ENCODE measurements around the gene TRAPPC8.
"Not testable (repeated sequence)": the region's sequence is repeated elsewhere in the genome, so short reads cannot be mapped to it uniquely, and the experiment has no call there.

The TRAPPC8 gene

GRCh38 chr18:31863103-31863502, 79.8 kb downstream of the TRAPPC8 start:
- no peak for DNase-seq (ENCODE audit: low spot score)

DNA sequence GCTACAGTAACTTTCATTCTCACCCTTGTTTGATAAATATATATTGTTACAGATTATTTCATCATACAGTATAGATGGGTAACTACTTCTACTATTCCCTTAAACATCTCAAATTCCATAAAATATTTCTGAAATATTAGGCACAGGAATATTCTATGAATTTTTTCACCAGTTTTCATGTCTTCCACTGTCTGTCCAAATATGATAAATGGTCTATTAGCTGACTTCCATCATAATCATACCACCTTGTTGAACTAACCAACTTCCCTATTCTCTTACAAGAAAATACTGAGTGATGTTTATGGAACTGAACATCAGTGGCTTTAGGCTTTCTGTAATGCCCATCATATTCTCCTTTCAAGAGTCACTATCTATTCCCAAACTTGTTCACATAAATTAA, 82.4 kb downstream of the TRAPPC8 start:
- no peak for DNase-seq (ENCODE audit: low spot score)

DNA sequence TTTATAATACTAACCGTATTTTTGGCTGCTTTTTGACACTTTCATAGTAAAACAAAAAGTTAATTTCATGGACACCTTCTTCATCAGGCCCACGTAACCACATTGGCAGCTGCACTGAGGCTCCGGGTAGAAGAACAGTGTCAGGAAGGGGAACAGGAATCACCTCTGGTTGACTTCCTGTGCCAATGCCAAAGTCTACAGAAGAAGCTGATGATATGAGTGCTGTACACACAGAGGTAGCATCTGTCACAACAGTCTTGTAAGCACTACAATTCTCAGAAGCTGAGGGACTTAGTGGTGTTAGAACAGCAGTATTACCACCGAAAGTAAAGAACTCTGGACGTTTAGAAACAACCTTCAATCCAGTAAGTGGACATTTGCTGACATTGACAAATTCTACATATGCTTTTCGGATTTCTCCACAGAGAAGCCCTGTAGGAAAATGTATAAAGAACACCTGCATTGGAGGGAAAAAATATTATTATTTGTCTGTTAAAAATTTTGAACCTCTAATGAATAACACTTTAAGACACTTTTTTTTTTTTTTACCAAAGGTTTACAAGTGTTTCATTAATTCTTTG, 85.3 kb downstream of the TRAPPC8 start:
- DNase-seq (ENCODE audit: low spot score), result no peak

DNA sequence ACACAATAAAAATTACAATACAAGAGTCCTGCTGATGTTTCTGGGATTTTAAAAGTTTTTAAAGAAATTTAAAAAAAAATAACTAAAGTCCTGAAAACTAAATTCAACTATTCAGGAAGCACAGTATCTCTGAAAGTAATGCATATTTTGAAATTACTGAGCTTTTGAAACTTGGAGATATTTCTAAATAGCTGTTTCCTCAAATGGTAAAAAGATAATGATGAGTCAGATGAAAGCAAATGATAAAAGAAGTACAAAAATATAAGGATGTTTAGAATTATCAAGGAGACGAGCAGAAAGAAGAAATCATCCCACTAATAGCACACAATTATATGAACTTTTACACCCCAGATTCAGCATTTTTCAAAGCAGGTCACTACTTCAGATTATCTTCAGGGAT, 92.1 kb downstream of the TRAPPC8 start:
- no peak for DNase-seq (ENCODE audit: low spot score)

DNA sequence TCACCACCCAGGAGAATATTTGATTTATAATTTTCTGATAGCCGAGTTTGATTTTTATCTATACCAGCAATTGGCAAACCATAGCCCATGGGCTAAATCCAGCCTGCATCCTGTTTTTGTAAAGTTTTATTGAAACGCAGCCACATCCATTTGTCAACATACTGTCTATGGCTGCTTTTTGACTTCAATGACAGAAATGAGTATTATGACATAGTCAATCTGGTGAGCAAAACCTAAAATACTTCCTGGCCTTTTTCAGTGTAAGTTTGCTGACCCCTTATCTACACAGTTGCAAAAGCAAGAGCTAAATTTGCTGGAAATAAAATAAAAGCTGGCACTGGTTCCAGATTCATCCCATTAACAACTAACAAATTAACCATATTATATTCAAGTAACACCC, 102.4 kb downstream of the TRAPPC8 start:
- DNase-seq (ENCODE audit: low spot score), result no peak

DNA sequence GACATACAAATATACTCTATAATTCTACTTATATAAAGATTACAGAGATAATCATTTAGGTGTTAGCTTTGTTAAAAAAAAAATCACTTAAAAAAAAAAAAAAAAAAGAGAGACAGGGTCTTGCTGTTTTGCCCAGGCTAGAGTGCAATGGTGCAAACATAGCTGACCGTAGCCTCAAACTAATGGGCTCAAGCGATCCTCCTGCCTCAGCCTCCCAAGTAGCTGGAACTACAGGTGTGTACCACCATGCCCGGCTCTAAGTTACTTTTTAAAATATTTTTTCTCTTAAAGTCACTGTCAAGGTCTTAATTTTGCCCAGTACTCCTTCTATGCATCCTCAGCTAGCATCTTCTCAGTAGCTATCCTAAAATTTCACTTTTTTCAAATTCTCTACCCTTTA, 105.0 kb downstream of the TRAPPC8 start:
- DNase-seq (ENCODE audit: low spot score), result no peak

DNA sequence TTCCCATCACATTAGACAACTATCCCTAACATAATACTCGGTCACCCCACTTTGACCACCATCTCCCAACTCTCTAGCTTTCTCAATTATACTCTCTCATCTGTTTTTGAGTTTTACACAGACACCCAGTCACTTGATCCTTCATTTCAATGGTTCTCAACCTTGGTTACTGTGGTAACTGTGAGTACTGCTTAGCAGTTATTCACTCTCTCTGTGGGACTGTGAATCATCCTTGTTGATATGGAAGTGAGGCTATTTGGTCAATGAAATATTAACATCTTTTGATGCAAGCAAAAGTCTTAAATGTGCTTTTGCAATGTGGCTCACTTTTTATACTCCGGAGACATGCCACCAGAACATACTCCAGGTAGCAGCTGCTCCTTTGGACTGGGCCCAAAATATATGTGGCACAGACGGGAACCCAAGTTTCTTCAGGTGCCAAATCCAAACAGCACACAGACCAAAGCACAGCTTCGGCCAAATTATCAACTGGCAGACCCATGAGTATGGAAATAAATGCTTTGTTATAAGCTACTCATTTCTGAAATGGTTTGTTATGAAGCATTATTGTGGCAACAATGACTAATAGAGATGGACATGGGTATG, 107.3 kb downstream of the TRAPPC8 start:
- peak; percentile 10 for DNase-seq (ENCODE audit: low spot score)

DNA sequence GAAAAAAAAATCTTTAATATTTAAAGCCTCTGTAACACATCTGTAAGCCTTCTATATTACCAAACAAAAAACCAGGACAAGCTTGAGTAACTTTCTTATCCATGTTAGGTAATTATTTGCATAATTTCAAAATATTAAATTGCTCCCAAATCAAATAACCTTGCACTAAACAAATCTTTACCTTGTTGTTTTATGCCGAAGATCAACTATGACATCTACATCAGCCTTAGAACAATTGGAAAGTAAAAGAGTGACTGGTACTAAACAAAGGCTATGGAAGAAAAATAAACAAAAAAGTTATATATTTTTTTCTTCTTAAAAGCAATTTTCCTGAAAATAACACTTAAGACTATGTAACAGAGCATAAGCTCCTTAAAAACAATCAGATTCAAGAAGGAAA, 111.0 kb downstream of the TRAPPC8 start:
- no peak for DNase-seq (ENCODE audit: low spot score)

GRCh38 chr18:31830686-31831085, 112.2 kb downstream of the TRAPPC8 start:
- DNase-seq (ENCODE audit: low spot score), result no peak

- no peak for DNase-seq (ENCODE audit: low spot score)
Observed at GRCh38 chr18:31828613-31829012, 114.3 kb downstream of the TRAPPC8 start.

- not testable (repeated sequence) for DNase-seq (ENCODE audit: low spot score)
Observed at GRCh38 chr18:31826673-31827325, 116.1 kb downstream of the TRAPPC8 start.

- no peak for DNase-seq (ENCODE audit: low spot score)
Observed at GRCh38 chr18:31825772-31826171, 117.2 kb downstream of the TRAPPC8 start.

- no peak for DNase-seq (ENCODE audit: low spot score)
Observed at GRCh38 chr18:31821545-31822171, 121.3 kb downstream of the TRAPPC8 start.

DNA sequence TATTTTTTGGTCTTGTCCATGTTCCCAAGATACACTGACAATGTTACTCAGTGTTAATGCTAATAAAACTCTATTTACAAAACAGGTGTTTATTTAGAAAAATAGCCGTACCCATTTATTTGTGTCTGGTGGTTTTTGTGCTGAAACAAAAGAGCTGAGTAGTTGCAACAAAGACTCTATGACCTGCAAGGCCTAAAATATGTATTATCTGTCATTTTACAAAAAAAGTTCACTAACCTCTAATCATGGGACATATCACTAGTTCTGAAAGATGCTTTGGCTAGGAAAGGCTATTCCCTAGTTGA, 123.1 kb downstream of the TRAPPC8 start:
- DNase-seq (ENCODE audit: low spot score), result no peak

- peak; percentile 74 for DNase-seq (ENCODE audit: low spot score)
Observed at GRCh38 chr18:31819106-31819924, 123.6 kb downstream of the TRAPPC8 start.

DNA sequence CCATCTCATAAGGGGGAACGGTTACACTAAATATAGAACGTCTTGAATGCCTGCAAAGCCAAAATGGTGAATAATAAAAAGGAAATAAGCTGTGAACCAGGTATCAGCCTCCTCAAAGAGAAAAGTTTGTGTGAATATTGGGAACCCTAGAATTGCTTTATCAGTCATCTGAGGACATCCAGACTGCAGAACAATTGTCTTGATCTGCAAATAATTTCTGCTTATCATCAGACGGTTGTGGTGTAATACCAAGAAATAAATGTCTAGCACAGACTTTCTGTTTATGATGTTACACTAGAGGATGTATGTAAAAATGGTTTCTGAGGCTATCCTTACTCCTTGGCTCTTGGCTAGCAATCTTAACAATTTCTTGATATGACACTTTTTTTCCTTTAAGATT, 128.8 kb downstream of the TRAPPC8 start:
- DNase-seq (ENCODE audit: low spot score), result no peak

DNA sequence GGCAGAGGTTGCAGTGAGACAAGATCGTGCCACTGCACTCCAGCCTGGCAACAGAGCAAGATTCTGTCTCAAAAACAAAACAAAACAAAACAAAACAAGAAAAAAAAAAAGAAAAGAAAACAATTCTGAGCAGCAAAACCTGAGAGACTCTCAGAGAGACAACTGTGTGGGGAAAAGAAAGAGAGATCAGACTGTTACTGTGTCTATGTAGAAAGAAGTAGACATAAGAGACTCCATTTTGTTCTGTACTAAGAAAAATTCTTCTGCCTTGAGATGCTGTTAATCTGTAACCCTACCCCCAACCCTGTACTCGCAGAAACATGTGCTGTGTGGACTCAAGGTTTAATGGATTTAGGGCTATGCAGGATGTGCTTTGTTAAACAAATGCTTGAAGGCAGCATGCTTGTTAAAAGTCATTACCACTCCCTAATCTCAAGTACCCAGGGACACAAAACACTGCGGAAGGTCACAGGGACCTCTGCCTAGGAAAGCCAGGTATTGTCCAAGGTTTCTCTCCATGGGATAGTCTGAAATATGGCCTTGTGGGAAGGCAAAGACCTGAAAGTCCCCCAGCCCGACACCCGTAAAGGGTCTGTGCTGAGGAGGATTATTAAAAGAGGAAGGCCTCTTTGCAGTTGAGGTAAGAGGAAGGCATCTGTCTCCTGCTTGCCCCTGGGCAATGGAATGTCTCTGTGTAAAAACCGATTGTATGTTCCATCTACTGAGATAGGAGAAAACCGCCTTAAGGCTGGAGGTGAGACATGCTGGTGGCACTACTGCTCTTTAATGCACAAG, 132.4 kb downstream of the TRAPPC8 start:
- DNase-seq (ENCODE audit: low spot score), result not testable (repeated sequence)

- DNase-seq (ENCODE audit: low spot score), result not testable (repeated sequence)
Observed at GRCh38 chr18:31809049-31809448, 133.9 kb downstream of the TRAPPC8 start.

DNA sequence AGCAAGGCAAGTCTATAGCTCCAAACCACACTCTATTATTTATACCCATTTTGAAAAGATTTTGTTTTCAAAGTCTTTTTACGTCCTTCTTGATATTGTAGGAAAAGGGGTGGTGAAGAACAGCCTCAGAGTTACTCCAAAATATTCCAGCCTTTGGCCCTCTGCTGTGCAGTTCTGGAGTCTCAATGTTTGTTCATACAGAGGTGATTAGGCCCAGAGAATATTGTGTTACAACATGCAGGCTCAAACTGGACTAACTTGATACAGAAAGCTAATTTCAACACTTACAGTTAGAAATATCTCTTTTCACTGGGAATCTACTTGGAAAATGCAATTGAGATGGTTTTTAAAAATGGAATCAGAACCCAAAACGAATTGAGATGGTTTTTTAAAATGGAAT, 141.8 kb downstream of the TRAPPC8 start:
- no peak for DNase-seq (ENCODE audit: low spot score)

GRCh38 chr18:31799257-31799656, 143.7 kb downstream of the TRAPPC8 start:
- not testable (repeated sequence) for DNase-seq (ENCODE audit: low spot score)

- DNase-seq (ENCODE audit: low spot score), result no peak
Observed at GRCh38 chr18:31798399-31798798, 144.5 kb downstream of the TRAPPC8 start.

DNA sequence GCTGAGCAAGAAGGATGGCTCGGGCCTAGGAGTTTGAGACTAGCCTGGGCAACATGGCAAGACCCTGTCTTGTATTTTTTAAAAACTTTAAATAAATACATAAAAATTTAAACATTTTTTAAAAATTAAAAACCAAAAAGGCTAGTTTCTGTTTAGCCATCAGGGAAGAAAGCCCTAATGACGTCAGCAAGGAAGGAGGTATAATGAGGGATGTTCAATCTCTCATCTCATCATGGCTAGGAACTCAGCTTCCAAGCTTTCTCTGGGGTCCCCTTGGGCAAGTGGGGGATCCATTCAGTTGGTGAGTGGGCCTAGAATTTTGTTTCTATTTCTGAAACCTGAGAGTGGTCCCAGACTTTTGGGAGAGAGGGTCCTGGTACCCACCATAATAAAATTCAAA, 147.2 kb downstream of the TRAPPC8 start:
- no peak for DNase-seq (ENCODE audit: low spot score)
